Measurements from ENCODE around the gene ZFP42.
"Not testable (repeated sequence)": the region's sequence is repeated elsewhere in the genome, so short reads cannot be mapped to it uniquely, and the experiment has no call there.

Gene ZFP42

GRCh38 chr4:188023682-188024081 is 28.1 kb downstream of the ZFP42 start:
- DNase-seq = peak; percentile 32

DNA sequence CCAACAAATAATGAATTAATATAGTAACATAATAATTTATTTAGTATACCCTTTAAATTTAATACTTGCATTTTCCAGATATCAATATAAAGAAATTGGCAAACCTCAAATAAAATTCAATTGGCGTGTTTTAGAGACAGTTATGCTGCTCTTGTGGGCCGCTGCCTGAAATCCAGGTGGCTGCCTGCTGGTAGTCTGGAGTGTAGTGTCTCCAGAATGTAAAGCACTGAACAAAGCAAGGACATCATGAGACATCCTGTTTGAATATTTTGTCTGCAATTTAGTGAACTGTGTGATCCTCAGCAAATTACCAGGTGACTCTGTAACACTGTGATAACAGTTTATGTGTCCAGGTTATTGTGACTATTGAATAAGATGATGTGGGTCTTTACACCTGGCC is 29.9 kb downstream of the ZFP42 start:
- no peak for DNase-seq

GRCh38 chr4:188029114-188029513 is 33.5 kb downstream of the ZFP42 start:
- DNase-seq = no peak

- no peak for DNase-seq
Measured at GRCh38 chr4:188030401-188030800, 34.8 kb downstream of the ZFP42 start.

DNA sequence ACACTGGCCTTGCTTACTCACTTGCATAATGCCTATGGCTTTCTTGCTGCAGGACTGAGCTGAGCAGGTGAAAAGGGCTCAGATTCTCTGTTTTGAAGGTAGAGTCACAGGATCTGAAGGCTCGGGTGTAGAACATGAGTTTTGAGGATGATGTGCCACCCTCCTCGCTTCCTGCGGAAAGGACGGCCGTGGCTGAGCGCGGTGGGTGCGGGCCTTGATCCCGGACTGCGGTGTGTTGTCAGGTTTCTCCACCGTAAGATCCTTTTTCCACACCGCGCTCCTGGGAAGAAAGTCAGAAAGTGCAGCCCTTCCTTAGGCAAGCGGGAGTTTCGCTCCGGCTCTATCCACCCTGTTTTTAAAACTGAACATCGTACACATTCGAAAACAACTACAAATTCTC is 36.2 kb downstream of the ZFP42 start:
- no peak for DNase-seq

DNA sequence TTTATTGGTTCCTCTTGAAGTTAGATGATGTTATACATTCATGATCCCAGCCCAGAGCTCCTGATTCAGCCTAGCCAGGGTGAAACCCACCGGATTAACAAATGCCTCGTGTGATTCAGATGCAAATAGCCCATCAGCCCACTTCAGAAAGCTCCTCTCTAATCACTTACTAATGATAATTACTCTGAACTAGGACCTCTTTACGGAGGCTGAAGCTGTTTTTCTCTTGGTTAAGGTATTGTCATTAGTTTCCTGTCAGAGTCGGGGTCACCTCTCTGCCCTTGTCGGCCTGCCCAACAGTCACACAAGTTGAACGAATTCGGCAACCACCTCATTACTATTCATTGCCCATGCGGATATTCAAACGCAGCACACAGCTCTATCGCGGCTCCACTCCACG is 36.6 kb downstream of the ZFP42 start:
- DNase-seq = no peak

- DNase-seq = no peak
Measured at GRCh38 chr4:188032583-188032982, 37.0 kb downstream of the ZFP42 start.

- DNase-seq = no peak
Measured at GRCh38 chr4:188037003-188037713, 41.6 kb downstream of the ZFP42 start.

DNA sequence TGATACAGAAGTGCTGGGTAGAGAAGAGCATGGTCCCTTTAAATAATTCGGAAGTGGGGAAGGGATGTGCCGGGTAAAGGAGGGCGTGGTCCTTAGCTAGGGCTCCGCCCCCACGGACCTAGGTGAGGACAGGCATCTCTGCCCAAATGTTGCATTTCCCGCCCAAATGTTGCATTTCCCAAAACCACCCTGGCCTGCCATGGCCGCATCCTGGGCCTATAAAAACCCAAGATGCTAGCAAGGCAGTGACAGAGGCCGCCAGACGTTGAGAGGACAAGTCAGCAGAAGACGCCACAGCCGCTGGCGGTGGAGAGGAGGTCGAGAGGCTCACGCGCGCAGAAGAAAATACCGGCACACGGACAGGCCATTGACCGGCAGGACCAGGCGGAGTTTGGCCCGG is 46.1 kb downstream of the ZFP42 start:
- DNase-seq = no peak

DNA sequence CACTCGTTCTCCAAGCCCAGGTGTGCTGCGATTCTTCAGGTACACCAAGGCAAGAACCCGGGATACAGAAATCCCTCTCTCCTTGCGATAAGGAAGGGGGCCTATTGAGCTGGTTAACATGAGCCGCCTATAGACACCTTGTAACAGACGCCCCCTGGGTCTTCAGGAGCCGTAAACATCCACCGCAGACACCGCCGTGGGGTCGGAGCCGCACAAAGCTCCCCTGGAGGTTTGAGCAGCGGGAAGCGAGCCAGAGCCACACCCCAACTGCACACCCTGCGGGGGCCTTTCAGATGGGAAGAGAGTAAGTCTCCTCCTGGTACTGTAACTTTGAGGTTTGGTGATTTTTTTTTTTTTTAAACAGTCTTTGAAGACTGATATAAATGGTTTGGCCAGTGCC is 46.6 kb downstream of the ZFP42 start:
- no peak for DNase-seq

DNA sequence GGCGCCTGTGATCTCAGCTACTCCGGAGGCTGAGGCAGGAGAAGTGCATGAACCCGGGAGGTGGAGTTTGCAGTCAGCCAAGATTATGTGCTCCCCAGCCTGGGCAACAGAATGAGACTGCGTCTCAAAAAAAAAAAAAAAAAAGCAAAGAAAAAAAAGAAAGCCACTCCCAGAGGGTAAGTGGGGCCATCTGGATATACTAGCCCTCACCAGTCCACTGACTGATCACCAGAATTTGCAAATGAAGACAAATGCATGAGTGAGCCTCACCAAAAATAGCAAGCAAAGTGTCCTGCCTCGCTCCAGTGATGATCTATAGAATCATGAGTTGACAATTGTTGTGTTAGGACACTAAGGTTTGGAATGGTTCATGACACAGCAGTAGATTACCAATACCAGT is 47.6 kb downstream of the ZFP42 start:
- no peak for DNase-seq

- not testable (repeated sequence) for DNase-seq
Measured at GRCh38 chr4:188045461-188045860, 49.9 kb downstream of the ZFP42 start.

- DNase-seq = no peak
Measured at GRCh38 chr4:188046657-188047056, 51.1 kb downstream of the ZFP42 start.

GRCh38 chr4:188053302-188053701 is 57.7 kb downstream of the ZFP42 start:
- DNase-seq = no peak

Data from fibroblast of upper back skin (primary cell).